Mesothelial cell of epicardium (in vitro differentiated cells): Measurements from ENCODE around the gene B4GALNT2. TPM values are rescaled to one million over a fixed set of nuclear protein-coding genes. Genes with fewer than 3 reads are reported as not detected.
"Not testable (repeated sequence)": the region's sequence is repeated elsewhere in the genome, so short reads cannot be mapped to it uniquely, and the experiment has no call there.

ENCODE experiments used
- DNase-seq, 2 experiments: peaks; one replicate each; pipeline ENCODE4 v3.0.0; 2021; ENCODE audit warnings: low spot score in 2 of 2; ENCODE audit not compliant: unreplicated experiment in 2 of 2
- H3K27ac Mint-ChIP-seq: 2 replicates; pipeline ENCODE4 v1.8.0; 2021; ENCODE audit warnings: mixed read lengths
- H3K27me3 Mint-ChIP-seq: 2 replicates; pipeline ENCODE4 v1.8.0; 2021; ENCODE audit warnings: low read depth, mixed read lengths
- H3K36me3 Mint-ChIP-seq: 2 replicates; pipeline ENCODE4 v1.8.0; 2021; ENCODE audit warnings: mixed read lengths
- H3K4me1 Mint-ChIP-seq: 2 replicates; pipeline ENCODE4 v1.8.0; 2021; ENCODE audit warnings: mixed read lengths
- H3K4me3 Mint-ChIP-seq: 2 replicates; pipeline ENCODE4 v1.8.0; 2021; ENCODE audit warnings: mild to moderate bottlenecking, moderate library complexity, mixed read lengths
- H3K9me3 Mint-ChIP-seq: 2 replicates; pipeline ENCODE4 v1.8.0; 2021; ENCODE audit warnings: mixed read lengths
- total RNA-seq: library from RNA; stranded (reverse); gene quantifications from 3 replicates; pipeline ENCODE4 v1.2.1, GENCODE V29; 2021
- TF ChIP-seq, protein P1 (sequence below): fragments of 200-600 bp; sonication (generic); IDR thresholded peaks from one replicate; pipeline ENCODE4 v1.5.0; 2021; ENCODE audit warnings: antibody characterized with exemption; ENCODE audit not compliant: unreplicated experiment

B4GALNT2 gene
- total RNA-seq, 1 donor from 2014 or later, result 0.07 TPM

DNA sequence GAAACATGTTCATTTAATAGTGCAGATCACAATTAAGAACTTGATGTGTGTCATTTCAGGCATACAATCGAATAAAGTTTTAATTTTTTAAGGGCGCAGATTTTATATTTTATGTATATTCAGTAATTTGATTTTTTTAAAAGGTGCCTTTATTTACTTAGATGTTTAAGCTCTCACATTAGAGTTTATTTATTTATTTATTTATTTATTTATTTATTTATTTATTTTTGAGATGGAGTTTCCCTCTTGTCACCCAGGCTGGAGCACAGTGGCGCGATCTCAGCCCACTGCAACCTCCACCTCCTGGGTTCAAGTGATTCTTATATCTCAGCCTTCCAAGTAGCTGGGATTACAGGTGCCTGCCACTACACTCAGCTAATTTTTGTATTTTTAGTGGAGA is 3.8 kb downstream of the B4GALNT2 start:
- H3K4me3 Mint-ChIP-seq, result no peak overlapping the region
- no peak overlapping the region for H3K27ac Mint-ChIP-seq
- peaks cover 8% of the 10 kb centered on the region for H3K4me1 Mint-ChIP-seq
- TF ChIP-seq, protein P1, sequence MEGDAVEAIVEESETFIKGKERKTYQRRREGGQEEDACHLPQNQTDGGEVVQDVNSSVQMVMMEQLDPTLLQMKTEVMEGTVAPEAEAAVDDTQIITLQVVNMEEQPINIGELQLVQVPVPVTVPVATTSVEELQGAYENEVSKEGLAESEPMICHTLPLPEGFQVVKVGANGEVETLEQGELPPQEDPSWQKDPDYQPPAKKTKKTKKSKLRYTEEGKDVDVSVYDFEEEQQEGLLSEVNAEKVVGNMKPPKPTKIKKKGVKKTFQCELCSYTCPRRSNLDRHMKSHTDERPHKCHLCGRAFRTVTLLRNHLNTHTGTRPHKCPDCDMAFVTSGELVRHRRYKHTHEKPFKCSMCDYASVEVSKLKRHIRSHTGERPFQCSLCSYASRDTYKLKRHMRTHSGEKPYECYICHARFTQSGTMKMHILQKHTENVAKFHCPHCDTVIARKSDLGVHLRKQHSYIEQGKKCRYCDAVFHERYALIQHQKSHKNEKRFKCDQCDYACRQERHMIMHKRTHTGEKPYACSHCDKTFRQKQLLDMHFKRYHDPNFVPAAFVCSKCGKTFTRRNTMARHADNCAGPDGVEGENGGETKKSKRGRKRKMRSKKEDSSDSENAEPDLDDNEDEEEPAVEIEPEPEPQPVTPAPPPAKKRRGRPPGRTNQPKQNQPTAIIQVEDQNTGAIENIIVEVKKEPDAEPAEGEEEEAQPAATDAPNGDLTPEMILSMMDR, result no peak
- no peaks in the 10 kb centered on the region for H3K36me3 Mint-ChIP-seq
- peaks cover 49% of the 10 kb centered on the region for H3K27me3 Mint-ChIP-seq
- DNase-seq, result no peak
- no peaks in the 10 kb centered on the region for H3K9me3 Mint-ChIP-seq

DNA sequence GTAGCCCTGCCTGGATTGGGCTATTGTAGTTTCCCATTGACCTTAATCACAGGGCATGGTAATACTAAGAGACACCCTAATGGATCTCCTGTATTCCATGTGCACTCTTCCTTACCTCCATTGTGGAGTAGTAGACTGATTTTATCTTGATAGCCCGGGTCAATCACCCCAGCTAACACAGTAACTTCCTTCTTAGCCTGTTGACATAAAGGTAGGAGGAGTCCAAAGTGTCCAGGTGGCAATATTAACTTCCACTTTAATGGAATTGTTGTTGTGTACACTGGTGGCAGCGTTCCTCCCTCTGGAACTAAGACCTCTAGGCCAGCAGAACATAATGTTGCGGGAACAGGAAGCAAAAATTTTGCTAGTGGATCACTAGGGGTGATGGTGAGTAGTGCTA is 13.1 kb downstream of the B4GALNT2 start:
- H3K9me3 Mint-ChIP-seq, H3K4me1 Mint-ChIP-seq, H3K36me3 Mint-ChIP-seq, DNase-seq, H3K27ac Mint-ChIP-seq, H3K4me3 Mint-ChIP-seq: not testable (repeated sequence)
- peaks cover 50% of the 10 kb centered on the region for H3K27me3 Mint-ChIP-seq

DNA sequence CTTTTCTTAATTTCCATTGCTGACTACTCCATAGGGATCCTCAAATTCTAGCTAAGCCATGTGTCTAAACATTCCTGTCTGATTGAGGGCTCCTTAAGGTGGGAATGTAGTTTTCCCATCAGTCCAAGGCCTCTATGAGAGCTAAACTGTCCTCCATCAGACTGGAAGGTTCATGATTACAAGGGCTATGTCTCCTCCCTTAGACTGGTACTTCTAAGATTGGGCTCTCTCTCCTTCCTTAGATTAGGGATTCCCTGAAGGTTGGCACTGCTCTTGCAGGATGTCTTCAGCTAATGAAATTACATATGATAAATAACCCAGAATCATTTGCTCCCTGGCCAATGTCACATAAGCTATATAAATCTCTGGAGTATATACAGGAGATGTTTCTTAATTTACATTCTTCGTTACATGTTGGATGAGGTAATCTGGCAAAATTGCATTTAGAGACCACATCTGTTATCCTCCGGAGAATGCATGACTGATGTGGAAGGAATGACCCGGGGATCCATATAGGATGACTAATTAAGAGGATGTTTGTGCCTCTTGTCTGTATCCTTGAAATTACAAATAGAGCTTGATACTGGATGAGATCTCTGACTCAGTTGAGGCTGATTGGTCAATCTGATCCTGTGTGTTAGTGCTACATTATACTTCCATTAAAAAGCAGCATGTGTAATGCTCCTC is 14.2 kb downstream of the B4GALNT2 start:
- Mint-ChIP-seq H3K27me3 (peaks cover 43% of the 10 kb centered on the region), H3K27ac (no peak overlapping the region), H3K9me3 (no peaks in the 10 kb centered on the region), H3K4me1 (no peaks in the 10 kb centered on the region), H3K36me3 (no peaks in the 10 kb centered on the region), H3K4me3 (no peak overlapping the region)
- TF ChIP-seq, protein P1, result no peak
- DNase-seq, result no peak

DNA sequence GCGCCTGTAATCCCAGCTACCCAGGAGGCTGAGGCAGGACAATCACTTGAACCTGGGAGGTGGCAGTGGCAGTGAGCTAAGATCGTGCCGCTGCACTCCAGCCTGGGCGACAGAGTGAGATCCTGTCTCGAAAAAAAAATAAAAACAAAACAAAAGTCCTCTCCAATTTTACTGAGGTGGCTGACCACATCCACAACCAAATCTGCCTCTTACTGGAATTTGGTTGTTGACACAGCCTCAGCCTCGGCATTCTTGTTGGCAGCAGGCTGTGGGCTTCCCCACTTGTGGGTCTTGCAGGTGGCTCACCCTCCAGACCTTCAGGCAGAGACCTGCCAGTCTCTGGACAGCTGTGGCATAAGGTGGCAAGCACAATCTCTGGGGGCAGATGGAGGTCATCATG is 15.6 kb downstream of the B4GALNT2 start:
- Mint-ChIP-seq H3K9me3 (no peaks in the 10 kb centered on the region), H3K27me3 (peaks cover 35% of the 10 kb centered on the region), H3K36me3 (no peaks in the 10 kb centered on the region), H3K4me3 (no peak overlapping the region), H3K27ac (no peak overlapping the region), H3K4me1 (no peaks in the 10 kb centered on the region)
- no peak for DNase-seq
- TF ChIP-seq, protein P1, result no peak

DNA sequence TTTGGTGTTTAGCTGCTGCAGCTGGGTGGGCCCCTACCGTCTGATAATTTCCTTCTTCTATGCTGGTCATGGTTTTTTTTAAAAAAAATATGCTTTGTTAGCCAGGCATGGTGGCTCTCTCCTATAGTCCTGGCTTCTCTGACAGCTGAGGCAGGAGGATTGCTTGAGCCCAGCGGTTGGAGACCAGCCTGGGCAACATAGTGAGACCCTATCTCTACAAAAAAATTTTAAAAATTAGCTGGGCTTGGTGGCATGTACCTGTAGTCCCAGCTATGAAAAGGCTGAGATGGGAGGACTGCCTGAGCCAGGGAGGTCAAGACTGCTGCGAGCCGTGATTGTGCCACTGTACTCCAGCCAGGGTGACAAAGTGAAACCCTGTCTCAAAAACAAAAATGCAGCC is 19.4 kb downstream of the B4GALNT2 start:
- no peaks in the 10 kb centered on the region for H3K4me1 Mint-ChIP-seq

DNA sequence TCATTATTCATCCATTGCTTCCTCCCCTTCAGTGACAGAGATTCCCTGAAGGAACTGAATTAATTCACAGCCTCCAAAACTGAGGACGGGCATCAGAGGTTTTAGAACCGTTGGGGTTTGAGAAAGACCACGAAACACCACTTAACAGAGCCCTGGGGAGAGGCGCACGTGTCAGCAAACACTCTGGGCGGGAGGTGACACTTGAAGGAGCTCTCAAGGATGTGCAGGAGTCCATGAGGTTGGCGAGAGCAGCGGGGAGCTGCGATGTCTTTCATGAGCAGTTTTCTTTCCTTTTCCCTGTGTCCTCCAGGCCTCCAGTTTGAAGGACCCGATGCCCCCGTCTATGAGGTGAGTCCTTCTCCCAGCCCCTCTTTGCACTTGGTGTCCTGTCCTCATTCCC is 23.7 kb downstream of the B4GALNT2 start:
- no peak overlapping the region for H3K27ac Mint-ChIP-seq
- H3K4me1 Mint-ChIP-seq, result no peaks in the 10 kb centered on the region
- H3K36me3 Mint-ChIP-seq, result no peaks in the 10 kb centered on the region
- DNase-seq, result no peak
- H3K4me3 Mint-ChIP-seq, result no peak overlapping the region
- H3K27me3 Mint-ChIP-seq, result peaks cover 55% of the 10 kb centered on the region
- TF ChIP-seq, protein P1, result no peak
- H3K9me3 Mint-ChIP-seq, result no peaks in the 10 kb centered on the region

More for the DNA sequence above, 19.4 kb downstream of the B4GALNT2 start:
- Mint-ChIP-seq H3K9me3 (no peaks in the 10 kb centered on the region), H3K27ac (no peak overlapping the region), H3K27me3 (peaks cover 18% of the 10 kb centered on the region), H3K36me3 (no peaks in the 10 kb centered on the region), H3K4me3 (no peak overlapping the region)
- TF ChIP-seq, protein P1, result no peak
- DNase-seq, result no peak
